Hepatocyte (in vitro differentiated cells): ENCODE measurements around the gene IL17RD.

ENCODE experiments used
- EZH2 ChIP-seq: fragments of 200-600 bp; sonication (generic); IDR thresholded peaks from 2 replicates; pipeline ENCODE4 v1.6.1; 2016; ENCODE audit warnings: antibody characterized with exemption, mild to moderate bottlenecking, borderline replicate concordance
- EZH2phosphoT487 ChIP-seq: fragments of 200-600 bp; sonication (generic); IDR thresholded peaks from one replicate; pipeline ENCODE4 v1.6.1; 2018; ENCODE audit warnings: antibody characterized with exemption, mild to moderate bottlenecking, low read depth, moderate library complexity; ENCODE audit not compliant: unreplicated experiment, severe bottlenecking
- TF ChIP-seq, protein P1 (sequence below): fragments of 200-600 bp; sonication (generic); IDR thresholded peaks from 2 replicates; pipeline ENCODE4 v1.5.1; 2016; ENCODE audit warnings: antibody characterized with exemption, mild to moderate bottlenecking; ENCODE audit not compliant: poor library complexity

DNA sequence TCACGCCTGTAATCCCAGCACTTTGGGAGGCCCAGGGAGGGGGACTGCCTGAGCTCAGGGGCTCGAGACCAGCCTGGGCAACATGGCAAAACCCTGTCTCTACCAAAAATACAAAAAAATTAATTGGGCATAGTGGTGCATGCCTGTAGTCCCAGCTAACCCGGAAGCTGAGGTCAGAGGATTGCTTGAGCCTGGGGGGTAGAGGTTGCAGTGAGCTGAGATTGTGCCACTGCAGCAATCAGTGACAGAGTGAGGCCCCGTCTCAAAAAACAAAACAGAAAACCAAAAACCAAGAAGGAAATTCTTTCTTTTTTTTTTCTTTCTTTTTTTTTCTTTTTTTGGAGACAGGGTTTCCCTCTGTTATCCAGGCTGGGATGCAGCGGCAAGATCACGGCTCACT, 101.2 kb downstream of the IL17RD start:
- TF ChIP-seq, protein P1, sequence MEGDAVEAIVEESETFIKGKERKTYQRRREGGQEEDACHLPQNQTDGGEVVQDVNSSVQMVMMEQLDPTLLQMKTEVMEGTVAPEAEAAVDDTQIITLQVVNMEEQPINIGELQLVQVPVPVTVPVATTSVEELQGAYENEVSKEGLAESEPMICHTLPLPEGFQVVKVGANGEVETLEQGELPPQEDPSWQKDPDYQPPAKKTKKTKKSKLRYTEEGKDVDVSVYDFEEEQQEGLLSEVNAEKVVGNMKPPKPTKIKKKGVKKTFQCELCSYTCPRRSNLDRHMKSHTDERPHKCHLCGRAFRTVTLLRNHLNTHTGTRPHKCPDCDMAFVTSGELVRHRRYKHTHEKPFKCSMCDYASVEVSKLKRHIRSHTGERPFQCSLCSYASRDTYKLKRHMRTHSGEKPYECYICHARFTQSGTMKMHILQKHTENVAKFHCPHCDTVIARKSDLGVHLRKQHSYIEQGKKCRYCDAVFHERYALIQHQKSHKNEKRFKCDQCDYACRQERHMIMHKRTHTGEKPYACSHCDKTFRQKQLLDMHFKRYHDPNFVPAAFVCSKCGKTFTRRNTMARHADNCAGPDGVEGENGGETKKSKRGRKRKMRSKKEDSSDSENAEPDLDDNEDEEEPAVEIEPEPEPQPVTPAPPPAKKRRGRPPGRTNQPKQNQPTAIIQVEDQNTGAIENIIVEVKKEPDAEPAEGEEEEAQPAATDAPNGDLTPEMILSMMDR: no peak
- TF ChIP-seq EZH2 (no peak), EZH2phosphoT487 (no peak)
